Colonic mucosa (tissue), 4 donors: ENCODE measurements around the gene SUN1. TPM values are rescaled to one million over a fixed set of nuclear protein-coding genes. Genes with fewer than 3 reads are reported as not detected.
"Not testable (repeated sequence)": the region's sequence is repeated elsewhere in the genome, so short reads cannot be mapped to it uniquely, and the experiment has no call there.

Source experiments
- DNase-seq: peaks from one replicate; pipeline ENCODE4 v3.0.0-alpha.2; 2020
- H3K27ac ChIP-seq: fragments of 200-600 bp; one replicate; pipeline ENCODE4 v1.8.0; 2021
- H3K27me3 ChIP-seq: fragments of 200-600 bp; one replicate; pipeline ENCODE4 v1.8.0; 2021
- H3K36me3 ChIP-seq: fragments of 200-600 bp; one replicate; pipeline ENCODE4 v1.8.0; 2021
- H3K4me1 ChIP-seq: fragments of 200-600 bp; one replicate; pipeline ENCODE4 v1.8.0; 2021; ENCODE audit warnings: mild to moderate bottlenecking
- H3K4me3 ChIP-seq: fragments of 200-600 bp; one replicate; pipeline ENCODE4 v1.8.0; 2021
- H3K9ac ChIP-seq, 2 donors: one replicate each; pipeline ENCODE4 v1.7.0; 2013; ENCODE audit warnings: control low read depth in 2 of 2, low read depth in 2 of 2, low read length in 2 of 2
- H3K9me3 ChIP-seq: fragments of 200-600 bp; one replicate; pipeline ENCODE4 v1.8.0; 2021
- CTCF ChIP-seq: fragments of 200-600 bp; IDR thresholded peaks from one replicate; pipeline ENCODE4 v1.8.0; 2022; ENCODE audit warnings: antibody characterized with exemption, mild to moderate bottlenecking
- intact Hi-C: fragments of 100-400 bp; cut with DNase I; formaldehyde crosslinking; loops from one replicate; pipeline ENCODE4 v1.14.1; 2022
- total RNA-seq, 2 donors: library from RNA; stranded (reverse); fragmentation: NEBNext Ultra II Directional in 1 of 2; extraction: Animal tissue kit (Norgen Biotek cat#: 25700) in 1 of 2; gene quantifications; one replicate each; pipeline ENCODE4 v1.2.1, GENCODE V29; 2021
- donor health status: healthy.
- donor health status: DM: no; HTN: no; CAD: no.
- donor health status: DM: no; HTN: no; CAD: no.

The SUN1 gene
- total RNA-seq, 2 donors from 2014 or later, result 122 to 158 TPM

GRCh38 chr7:802500-803242 lies 29.6 kb upstream of the SUN1 start:
- Histone ChIP-seq H3K4me1 (peaks cover 5% of the 10 kb centered on the region), H3K9me3 (no peaks in the 10 kb centered on the region), H3K27ac (no peak overlapping the region), H3K4me3 (no peak overlapping the region), H3K36me3 (no peaks in the 10 kb centered on the region), H3K9ac (no peak overlapping the region), H3K27me3 (no peaks in the 10 kb centered on the region)
- DNase-seq, result no peak
- no peak for TF ChIP-seq CTCF
- intact Hi-C loops, result no loop called here

GRCh38 chr7:803243-803635 lies 29.0 kb upstream of the SUN1 start:
- no peak for TF ChIP-seq CTCF
- Histone ChIP-seq H3K4me3 (no peak overlapping the region), H3K27ac (no peak overlapping the region), H3K4me1 (peaks cover 5% of the 10 kb centered on the region), H3K36me3 (no peaks in the 10 kb centered on the region), H3K9ac (no peak overlapping the region), H3K9me3 (no peaks in the 10 kb centered on the region), H3K27me3 (no peaks in the 10 kb centered on the region)
- no peak for DNase-seq
- intact Hi-C loops, result no loop called here

- H3K9me3 ChIP-seq, H3K27me3 ChIP-seq, H3K4me3 ChIP-seq, intact Hi-C loops, H3K9ac ChIP-seq, H3K27ac ChIP-seq, DNase-seq, H3K4me1 ChIP-seq, H3K36me3 ChIP-seq: not testable (repeated sequence)
Measured at GRCh38 chr7:803796-804195, 28.5 kb upstream of the SUN1 start.

GRCh38 chr7:805261-805660 lies 27.0 kb upstream of the SUN1 start:
- Histone ChIP-seq H3K4me1 (peaks cover 5% of the 10 kb centered on the region), H3K27me3 (no peaks in the 10 kb centered on the region), H3K4me3 (no peak overlapping the region), H3K36me3 (no peaks in the 10 kb centered on the region), H3K27ac (peak overlapping the region; percentile 2), H3K9ac (peak overlapping the region in 1 of 2 donors; percentile 38), H3K9me3 (no peaks in the 10 kb centered on the region)
- intact Hi-C loops, result no loop called here
- TF ChIP-seq CTCF, result no peak
- DNase-seq, result peak; percentile 89

- no peaks in the 10 kb centered on the region for H3K9me3 ChIP-seq
- peak; percentile 48 for DNase-seq
- H3K36me3 ChIP-seq, result no peaks in the 10 kb centered on the region
- H3K27me3 ChIP-seq, result no peaks in the 10 kb centered on the region
- no peak for TF ChIP-seq CTCF
- no peak overlapping the region for H3K27ac ChIP-seq
- H3K4me3 ChIP-seq, result peak overlapping the region; percentile 48
- peaks cover 5% of the 10 kb centered on the region for H3K4me1 ChIP-seq
- intact Hi-C loops, result no loop called here
- H3K9ac ChIP-seq, result peak overlapping the region; percentile 40 to 50
Measured at GRCh38 chr7:815284-816216, 16.7 kb upstream of the SUN1 start.
